Fibroblast of skin of right biceps (primary cell): ENCODE data around the gene HLA-DRB1.
"Not testable (repeated sequence)": the region's sequence is repeated elsewhere in the genome, so short reads cannot be mapped to it uniquely, and the experiment has no call there.

Source experiments
- DNase-seq: peaks from one replicate; pipeline ENCODE4 v3.0.0-alpha.2; 2013

HLA-DRB1 gene

GRCh38 chr6:32589596-32590449 is at the start of gene HLA-DRB1:
TSS of gene HLA-DRB1 (minus strand) at chr6:32589848. CDS start at chr6:32589742, 106 bp downstream.
- no peak for DNase-seq

DNA sequence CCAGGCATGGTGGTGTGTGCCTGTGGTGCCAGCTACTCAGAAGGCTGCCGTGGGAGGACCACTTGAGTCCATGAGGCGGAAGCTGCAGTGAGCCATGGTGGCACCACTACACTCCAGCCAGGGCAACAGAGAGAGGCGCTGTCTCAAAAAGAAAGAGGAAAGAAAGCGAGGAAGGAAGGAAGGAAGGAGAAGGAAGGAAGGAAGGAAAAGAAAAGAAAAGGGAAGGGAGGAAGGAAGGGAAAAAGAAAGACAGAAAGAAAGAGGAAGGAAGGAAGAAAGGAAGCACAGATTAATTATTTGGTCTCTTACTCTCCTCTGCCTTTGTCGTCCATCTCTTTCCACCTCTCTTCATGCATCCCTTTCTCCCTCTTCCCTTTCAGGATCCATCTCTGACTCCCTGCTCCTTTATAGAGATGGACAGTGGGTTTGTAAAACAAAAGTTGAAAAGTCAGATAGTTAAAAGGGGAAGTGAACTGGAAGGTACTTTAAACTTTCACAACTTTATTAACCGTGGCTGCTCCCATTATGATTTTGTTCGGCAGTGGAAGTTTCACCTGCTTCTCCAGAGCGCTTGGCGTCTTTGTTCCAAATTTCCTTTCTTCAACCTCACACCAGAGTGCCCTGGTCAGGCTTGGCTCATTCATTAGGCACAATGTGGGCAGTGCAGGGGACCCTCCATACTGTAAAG is 49.0 kb upstream of the HLA-DRB1 start:
- DNase-seq: no peak

- no peak for DNase-seq
Observed at GRCh38 chr6:32637883-32638282, 48.2 kb upstream of the HLA-DRB1 start.

DNA sequence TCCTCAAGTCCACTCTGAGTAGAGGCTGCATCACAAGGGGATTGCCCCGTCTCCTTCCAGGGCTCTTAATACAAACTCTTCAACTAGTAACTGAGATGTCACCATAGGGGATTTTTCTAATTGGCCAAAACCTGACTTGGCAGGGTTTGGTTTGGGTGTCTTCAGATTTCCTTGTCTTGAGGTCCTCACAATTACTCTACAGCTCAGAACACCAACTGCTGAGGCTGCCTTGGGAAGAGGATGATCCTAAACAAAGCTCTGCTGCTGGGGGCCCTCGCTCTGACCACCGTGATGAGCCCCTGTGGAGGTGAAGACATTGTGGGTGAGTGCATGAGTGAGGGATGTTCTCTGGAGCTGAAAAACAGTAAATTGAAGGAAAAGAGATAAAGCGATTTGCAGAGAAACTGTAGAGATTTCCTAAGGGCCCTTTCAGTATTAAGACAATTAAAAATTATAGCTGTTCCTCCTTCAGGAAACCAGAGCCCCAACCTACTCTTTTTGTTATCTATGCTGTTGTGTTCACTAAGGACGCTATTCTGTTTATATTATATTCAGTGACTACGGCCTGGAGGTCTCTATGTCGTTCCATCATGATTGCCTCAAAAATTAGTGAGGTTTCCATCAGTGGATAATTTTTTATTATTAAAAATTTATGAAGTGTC is 47.7 kb upstream of the HLA-DRB1 start, which contains the start of gene HLA-DQA1:
Gene HLA-DQA1, plus strand, starts transcription at position 188 of the 662 bp plus-strand sequence. Its CDS starts 53 bp downstream, at position 241.
- DNase-seq: no peak

- no peak for DNase-seq
Observed at GRCh38 chr6:32635526-32636123, 46.0 kb upstream of the HLA-DRB1 start.

DNA sequence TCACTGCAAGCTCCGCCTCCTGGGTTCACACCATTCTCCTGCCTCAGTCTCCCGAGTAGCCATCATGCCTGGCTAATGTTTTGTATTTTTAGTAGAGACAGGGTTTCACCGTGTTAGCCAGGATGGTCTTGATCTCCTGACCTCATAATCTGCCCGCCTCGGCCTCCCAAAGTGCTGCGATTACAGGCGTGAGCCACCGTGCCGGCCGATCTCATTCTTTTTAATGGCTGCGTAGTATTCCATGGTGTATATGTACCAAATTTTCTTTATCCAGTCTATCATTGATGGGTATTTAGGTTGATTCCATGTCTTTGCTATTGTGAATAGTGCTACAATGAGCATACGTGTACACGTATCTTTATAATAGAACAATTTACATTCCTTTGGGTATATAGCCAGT is 40.1 kb upstream of the HLA-DRB1 start:
- not testable (repeated sequence) for DNase-seq

DNA sequence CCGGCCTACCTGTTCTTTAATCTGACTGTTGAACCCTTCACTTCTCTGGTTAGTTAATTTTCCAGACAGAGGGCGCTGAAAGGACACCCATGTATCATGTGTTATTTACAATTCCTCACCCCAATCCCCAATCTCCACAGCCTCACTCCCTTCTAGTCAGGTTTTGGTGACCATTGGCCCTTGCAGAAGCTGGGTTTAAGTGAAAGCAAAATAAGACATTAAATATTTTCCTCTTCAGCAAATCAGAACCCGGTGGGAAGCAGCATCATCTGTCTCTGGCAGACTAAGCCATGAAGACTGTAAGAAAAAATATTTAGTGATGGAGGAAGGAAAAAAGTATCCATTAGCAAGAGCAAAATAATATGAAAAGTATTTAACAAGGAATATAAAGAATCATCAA is 38.2 kb upstream of the HLA-DRB1 start:
- peak; percentile 1 for DNase-seq

- no peak for DNase-seq
Observed at GRCh38 chr6:32627249-32627648, 37.6 kb upstream of the HLA-DRB1 start.

GRCh38 chr6:32625137-32625536 is 35.5 kb upstream of the HLA-DRB1 start:
- DNase-seq: no peak

GRCh38 chr6:32624565-32624964 is 34.9 kb upstream of the HLA-DRB1 start:
- DNase-seq: no peak

- no peak for DNase-seq
Observed at GRCh38 chr6:32623693-32624092, 34.0 kb upstream of the HLA-DRB1 start.

- DNase-seq: peak; percentile 47
Observed at GRCh38 chr6:32622545-32623401, 33.1 kb upstream of the HLA-DRB1 start.

DNA sequence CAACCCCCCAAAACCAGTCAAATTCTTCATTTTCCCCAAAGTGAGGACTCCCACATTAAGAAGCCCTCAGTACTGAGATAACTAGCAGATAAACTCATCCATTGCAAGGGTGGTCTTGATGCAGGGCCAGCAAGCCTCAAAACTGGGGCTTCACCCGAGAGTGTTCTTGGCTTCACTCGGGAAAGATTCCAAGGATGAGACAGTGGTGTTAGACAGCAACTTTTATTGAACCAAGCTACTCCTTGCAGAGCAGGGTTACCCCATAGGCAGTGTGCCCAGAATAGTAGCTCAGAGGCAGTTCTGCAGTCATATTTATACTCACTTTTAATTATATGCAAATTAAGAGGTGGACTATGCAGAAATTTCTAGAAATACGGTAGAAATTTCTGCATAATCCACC is 31.7 kb upstream of the HLA-DRB1 start:
- no peak for DNase-seq

DNA sequence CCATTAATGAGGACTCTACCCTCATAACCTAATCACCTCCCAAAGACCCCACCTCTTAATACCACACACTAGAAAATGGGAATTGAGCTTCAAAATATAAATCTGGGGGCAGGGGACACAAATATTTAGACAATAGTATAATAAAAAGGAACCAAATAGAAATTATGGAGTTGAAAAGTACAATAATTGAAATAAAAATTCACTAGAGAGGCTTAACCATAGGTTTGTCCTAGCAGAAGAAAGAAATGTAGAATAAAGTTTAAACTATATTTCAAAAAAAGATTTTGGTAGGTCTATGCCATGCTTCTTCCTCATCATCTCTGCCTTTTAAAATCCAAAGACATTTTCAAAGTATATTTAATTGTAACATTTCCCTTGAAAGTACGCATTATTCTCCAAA is 28.1 kb upstream of the HLA-DRB1 start:
- DNase-seq: no peak

DNA sequence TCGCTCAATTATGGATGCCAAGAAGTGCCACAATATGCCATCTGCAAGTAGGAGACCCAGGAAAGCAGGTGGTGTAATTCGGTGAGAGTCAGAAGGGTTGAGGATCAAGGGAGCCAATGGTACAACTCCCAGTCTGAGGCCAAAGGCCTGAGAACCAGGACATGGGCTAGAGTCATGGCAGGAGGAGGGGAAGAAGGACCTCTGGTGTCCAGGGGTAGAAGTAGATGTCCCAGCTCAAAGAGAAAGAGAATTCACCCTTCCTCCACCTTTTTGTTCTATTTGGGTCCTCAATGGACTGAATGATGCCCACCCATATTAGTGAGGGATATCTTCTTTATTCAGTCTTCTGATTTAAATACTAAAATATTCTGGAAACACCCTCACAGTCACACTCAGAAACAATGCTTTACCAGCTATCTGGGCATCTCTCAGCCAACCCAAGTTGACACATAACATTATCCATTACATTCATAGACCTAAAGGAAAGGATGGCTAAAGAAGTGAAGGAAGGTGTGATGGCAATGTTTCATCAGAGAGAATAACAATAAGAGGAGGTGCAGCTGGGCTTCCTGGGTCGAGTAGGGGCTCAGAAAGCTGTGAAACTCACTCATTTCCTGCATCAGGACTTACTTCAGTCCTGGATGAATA is 26.4 kb upstream of the HLA-DRB1 start:
- DNase-seq: no peak

DNA sequence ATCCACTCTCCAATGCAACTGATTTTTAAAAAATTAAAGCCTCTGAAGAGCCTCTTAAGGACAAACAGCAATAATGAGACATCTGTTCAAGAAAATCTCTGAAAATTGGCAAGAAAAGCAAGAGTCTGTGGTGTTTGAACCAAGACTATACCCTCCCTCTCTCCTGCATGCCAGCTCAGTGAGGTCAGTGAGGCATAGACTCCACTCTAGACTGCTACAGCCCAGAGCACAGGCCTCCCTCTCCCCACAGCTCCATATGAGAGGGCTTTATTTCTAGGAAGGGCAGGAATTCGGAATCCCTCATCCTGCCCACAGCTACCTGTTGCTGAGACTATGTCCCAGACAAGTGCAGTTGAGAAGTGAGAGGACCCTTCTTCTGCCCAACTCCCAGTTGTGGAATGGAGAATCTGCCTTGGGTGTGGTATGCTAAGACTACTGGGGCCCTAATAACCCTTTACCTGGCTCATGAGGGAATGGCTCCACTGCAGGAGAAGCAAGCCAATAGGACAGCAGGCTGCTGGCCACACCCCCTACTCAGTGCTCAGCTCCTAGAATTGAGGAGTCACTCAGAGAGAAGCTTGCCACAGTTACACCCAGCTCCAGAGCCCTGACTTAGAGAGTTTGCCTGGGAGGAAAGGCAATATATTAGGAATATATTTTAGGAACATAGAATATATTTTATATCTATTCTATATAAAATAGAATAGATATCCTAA is 24.9 kb upstream of the HLA-DRB1 start:
- no peak for DNase-seq

- DNase-seq: no peak
Observed at GRCh38 chr6:32613475-32613874, 23.8 kb upstream of the HLA-DRB1 start.

DNA sequence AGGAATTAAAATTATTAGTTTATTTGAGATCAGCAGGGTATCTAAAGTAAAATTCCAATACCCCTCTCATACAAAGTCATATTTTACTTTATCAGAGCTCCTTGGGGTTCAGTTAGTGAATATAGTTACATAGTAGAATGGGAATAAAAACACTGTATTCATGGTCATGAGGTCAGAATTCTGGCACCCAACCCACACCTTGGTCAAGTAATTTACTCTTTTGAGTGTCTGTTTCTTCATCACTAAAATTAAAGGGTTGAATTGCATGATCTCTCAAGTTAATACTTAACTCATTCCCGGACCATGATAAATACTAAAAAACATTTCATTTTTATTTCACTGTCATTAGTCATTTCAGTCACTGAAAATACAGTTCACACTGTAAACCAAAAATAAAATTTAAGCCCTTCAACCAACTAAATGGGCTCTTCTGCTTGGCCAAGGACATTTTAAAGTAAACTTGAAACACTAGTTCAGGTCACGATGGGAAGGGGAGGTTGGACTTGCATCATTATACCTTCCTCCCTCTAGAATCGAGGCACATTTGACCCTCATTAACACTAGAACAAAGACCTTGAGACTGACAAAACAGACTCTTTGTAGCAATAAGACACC is 21.1 kb upstream of the HLA-DRB1 start:
- DNase-seq: no peak

- peak; percentile 88 for DNase-seq
Observed at GRCh38 chr6:32609731-32610640, 20.3 kb upstream of the HLA-DRB1 start.
